Astrocyte of the spinal cord (primary cell): ENCODE data around the gene CCRL2.
"Not testable (repeated sequence)": the region's sequence is repeated elsewhere in the genome, so short reads cannot be mapped to it uniquely, and the experiment has no call there.

Source experiments
- DNase-seq: peaks from one replicate; pipeline ENCODE4 v3.0.0; 2011; ENCODE audit warnings: low read depth, low spot score
- H3K4me3 ChIP-seq: 2 replicates; pipeline ENCODE4 v1.5.1; 2011; ENCODE audit warnings: low read depth, mild to moderate bottlenecking, low read length, moderate library complexity
- in situ Hi-C: cut with HindIII; loops from 2 replicates; pipeline ENCODE4 v1.10.0; 2017; ENCODE audit warnings: low sequenced_read_pairs
- TF ChIP-seq, protein P1 (sequence below): IDR thresholded peaks from 2 replicates; pipeline ENCODE4 v1.5.1; 2012; ENCODE audit warnings: low read depth, mild to moderate bottlenecking, low read length, inconsistent platforms

The CCRL2 gene

DNA sequence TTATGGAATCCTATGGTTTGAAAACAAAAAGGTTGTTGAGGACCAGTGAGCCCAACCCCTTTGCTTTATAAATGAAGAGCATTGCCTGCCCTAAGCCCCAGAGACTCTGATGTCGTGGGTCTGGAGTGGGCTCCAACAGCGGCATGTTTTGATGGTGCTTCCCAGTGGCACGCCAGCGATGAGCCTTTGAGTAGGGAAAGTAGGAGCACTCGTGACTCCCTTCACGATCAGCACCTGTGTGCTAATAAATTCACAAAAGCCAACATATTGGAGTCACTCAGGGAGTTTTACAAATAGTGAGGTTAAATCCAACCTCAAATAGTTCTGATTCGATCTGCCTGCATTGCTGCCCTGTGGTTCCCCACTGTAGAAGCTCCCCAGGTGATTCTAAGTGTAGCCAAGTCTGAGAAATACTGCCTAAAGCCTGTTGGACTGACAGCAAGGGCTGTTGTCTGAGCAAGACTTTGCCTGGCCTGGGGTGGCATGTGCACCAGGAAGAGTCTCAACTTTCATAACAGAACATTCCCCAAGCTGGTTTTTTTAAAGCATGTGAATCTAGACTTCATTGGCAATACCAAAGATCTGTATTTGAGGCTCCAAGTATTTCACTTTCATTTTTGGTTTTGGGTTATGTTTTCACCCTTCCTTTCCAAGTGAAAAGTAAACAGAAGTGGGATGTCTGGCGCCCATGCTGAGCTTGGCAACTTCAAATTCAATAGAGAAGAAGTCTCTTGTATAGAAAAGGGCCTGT lies 26.4 kb upstream of the CCRL2 start:
- H3K4me3 ChIP-seq, result no peak overlapping the region
- DNase-seq, result peak; percentile 21
- TF ChIP-seq, protein P1, sequence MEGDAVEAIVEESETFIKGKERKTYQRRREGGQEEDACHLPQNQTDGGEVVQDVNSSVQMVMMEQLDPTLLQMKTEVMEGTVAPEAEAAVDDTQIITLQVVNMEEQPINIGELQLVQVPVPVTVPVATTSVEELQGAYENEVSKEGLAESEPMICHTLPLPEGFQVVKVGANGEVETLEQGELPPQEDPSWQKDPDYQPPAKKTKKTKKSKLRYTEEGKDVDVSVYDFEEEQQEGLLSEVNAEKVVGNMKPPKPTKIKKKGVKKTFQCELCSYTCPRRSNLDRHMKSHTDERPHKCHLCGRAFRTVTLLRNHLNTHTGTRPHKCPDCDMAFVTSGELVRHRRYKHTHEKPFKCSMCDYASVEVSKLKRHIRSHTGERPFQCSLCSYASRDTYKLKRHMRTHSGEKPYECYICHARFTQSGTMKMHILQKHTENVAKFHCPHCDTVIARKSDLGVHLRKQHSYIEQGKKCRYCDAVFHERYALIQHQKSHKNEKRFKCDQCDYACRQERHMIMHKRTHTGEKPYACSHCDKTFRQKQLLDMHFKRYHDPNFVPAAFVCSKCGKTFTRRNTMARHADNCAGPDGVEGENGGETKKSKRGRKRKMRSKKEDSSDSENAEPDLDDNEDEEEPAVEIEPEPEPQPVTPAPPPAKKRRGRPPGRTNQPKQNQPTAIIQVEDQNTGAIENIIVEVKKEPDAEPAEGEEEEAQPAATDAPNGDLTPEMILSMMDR, result no peak
- in situ Hi-C loops, result no loop called here

DNA sequence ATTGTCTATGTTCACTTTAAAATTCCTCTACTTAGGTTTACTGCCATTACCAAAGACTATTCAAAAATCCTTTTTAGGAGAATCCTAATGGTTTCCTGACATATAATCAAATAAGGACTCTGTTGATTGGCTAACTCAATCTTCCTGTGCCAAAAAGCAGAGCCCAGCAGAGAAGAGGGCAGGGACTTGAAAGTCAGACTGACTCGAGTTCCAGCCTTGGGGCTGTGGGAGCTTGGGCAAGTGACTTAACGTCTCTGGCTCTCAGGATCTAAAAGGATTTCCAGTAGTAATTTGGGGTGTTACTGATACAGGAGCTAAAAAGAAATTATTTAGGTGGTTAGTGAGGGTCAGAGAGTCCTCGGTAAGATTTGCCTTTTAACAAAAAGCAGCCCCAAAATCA lies 25.4 kb upstream of the CCRL2 start:
- TF ChIP-seq, protein P1, result no peak
- DNase-seq, result no peak
- H3K4me3 ChIP-seq, result no peak overlapping the region
- in situ Hi-C loops, result no loop called here

DNA sequence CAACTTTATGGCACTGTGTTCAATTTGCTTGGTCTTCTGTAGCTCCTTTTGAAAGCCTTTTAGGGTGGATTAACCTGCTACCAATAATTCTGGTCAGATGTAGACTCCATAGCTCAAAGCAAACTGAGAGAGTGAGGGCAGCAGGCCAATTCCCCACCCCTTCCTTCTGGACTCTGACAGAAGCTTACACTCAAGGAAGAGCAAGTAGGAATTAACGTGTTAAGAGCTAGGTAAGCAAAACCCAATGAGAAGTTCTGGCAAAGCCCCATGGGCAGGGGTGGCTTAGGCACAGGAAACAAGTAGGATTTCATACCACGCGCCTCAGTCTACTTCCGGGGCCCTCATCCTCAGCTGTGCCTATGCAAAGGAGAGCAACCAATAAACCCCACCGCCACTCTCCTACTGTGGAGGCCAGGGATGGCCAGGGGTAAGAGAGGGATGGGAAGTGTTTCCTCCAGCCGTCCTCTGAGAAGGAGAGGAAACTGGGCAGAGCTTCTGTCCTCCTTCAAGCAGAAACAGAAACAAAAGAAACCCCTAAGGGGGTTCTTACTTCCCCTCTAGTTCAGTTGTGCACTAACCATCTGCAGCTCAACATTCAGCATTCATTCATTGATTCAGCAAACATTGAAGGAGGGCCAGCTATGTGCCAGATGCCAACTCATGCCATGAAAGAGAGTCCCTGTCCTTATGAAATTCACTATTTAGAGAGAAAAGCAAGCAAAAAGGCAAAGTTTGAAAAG lies 23.7 kb upstream of the CCRL2 start:
- in situ Hi-C loops, result no loop called here
- no peak overlapping the region for H3K4me3 ChIP-seq
- TF ChIP-seq, protein P1, result no peak
- no peak for DNase-seq

DNA sequence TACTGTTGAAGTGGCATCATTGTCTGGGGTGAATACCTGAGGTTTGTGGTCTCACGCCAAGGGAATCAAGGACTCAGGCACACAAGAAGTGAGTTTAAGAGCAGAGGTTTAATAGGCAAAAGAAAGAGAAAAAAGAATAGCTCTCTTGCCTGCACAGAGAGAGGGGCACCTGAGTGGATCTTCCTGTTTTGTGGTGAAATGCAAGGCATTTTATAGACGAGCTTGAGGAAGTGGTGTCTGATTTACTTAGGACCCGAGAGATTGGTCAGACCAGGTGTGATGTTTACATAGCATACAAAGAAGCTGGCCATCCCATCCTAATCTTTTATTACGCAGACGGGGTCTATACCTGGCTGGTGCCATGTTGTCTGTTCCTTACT lies 23.1 kb upstream of the CCRL2 start:
- H3K4me3 ChIP-seq, result no peak overlapping the region
- in situ Hi-C loops, result no loop called here
- no peak for DNase-seq
- TF ChIP-seq, protein P1, result no peak

DNA sequence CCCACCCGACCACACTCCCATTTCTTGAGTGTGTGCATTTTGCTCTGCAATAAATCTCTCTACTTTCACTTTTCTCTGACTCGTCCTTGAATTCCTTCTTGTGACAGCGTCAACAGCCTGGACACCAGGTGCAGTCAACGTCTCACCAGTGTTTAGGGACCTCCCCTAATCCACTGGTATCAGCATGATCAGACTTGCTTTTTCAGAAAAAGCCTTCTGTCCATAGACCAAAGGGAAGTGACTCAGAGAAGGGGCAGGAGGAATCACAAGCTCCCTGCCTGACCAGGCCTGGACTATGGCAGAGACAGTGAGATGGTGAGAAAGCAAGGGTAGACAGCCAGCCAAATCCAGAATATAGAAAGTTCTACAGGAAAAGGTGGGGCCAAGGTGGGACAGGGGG lies 20.9 kb upstream of the CCRL2 start:
- TF ChIP-seq, protein P1, result no peak
- in situ Hi-C loops, result no loop called here
- H3K4me3 ChIP-seq, result no peak overlapping the region
- DNase-seq, result peak; percentile 9

DNA sequence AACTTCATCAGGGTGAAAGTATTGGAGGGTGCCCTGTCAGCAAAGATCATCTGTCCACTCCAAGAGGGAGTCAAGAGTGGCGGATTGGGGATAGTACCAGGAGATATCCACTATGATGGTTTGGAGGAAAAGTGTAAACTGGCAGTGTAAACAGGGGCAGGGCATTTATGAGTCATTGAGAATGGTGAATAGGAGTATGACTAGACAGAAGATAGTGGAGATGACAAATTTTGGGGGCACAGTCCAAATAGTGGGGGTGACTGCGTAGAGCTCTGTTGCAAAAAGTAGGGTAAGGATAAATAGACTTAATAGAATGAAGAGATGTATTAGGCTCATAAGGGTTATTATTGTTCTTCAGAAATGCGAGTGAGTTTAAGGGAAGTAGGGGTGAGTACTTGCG lies 18.2 kb upstream of the CCRL2 start:
- H3K4me3 ChIP-seq, in situ Hi-C loops, DNase-seq: not testable (repeated sequence)

DNA sequence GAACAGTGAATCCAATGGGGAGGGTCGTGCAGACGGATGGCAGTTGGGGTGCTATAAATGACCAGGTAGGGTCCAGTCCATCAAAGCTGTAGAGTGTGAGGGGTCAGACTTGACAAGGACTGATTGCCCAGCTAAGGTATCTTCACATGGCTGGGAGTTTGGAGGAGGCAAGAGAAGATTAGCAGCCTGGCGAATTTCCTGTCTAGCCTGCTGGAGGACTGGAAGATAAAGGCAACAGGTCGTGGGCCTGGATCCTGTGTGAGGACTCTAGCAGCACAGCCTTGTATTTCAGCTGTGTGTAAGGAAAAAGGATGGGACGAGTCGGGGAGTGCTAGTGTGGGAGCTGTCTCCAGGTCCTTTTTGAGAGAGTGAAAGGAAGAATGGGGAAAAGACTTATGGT lies 17.8 kb upstream of the CCRL2 start:
- H3K4me3 ChIP-seq, result no peak overlapping the region
- TF ChIP-seq, protein P1, result no peak
- no peak for DNase-seq
- in situ Hi-C loops, result no loop called here

DNA sequence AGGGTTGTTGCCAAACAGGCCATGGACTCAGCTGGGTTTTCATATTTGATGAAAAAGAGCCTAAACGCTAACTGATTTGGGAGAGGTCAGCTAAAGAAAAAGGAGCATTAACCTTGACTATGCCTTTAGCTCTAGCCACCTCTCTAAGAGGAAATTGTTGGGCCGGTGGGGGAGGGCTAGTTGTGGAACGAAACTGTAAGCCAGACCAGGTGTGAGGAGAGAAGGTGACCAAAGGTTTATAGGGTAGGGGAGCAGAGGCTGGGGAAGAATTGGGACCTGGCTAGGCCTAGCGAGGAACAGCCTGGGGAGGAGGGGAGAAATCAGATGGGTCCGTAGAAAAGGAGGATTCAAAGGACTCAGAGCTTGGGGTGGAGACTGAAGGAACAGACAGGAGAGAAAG lies 15.5 kb upstream of the CCRL2 start:
- H3K4me3 ChIP-seq, DNase-seq, in situ Hi-C loops: not testable (repeated sequence)
